ENCODE measurements around the gene LLGL2.

DNA sequence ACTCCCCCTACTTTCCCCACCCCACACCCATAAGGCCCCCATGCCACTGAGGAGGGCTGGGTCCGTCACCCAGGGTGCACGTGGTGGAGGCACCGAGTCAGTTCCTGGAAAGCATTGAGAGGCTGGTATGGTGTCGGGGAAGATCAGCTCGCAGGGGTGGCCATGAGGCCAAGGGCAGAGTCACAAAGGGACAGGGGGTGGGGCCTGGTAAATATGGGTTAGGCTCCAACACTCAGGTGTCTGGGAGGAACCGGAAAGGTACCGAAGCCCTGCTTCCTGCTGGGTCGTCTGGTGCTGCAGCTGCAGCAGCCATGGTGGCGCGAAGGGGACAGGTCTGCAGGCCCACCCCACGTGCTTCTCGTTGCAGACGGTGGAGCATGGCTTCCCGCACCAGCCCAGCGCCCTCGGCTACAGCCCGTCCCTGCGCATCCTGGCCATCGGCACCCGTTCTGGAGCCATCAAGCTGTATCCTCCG lies 30.2 kb downstream of the LLGL2 start:
- TF ChIP-seq, protein P1, sequence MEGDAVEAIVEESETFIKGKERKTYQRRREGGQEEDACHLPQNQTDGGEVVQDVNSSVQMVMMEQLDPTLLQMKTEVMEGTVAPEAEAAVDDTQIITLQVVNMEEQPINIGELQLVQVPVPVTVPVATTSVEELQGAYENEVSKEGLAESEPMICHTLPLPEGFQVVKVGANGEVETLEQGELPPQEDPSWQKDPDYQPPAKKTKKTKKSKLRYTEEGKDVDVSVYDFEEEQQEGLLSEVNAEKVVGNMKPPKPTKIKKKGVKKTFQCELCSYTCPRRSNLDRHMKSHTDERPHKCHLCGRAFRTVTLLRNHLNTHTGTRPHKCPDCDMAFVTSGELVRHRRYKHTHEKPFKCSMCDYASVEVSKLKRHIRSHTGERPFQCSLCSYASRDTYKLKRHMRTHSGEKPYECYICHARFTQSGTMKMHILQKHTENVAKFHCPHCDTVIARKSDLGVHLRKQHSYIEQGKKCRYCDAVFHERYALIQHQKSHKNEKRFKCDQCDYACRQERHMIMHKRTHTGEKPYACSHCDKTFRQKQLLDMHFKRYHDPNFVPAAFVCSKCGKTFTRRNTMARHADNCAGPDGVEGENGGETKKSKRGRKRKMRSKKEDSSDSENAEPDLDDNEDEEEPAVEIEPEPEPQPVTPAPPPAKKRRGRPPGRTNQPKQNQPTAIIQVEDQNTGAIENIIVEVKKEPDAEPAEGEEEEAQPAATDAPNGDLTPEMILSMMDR (IDR thresholded peaks at IDR 0.05), result no peak
- no peak for TF ChIP-seq POLR2AphosphoS5 (IDR thresholded peaks at IDR 0.05)
